Testis (tissue), 3 donors: ENCODE data around the gene TRPV5. TPM values are rescaled to one million over a fixed set of nuclear protein-coding genes. Genes with fewer than 3 reads are reported as not detected.

Experiments
- DNase-seq: peaks from one replicate; pipeline ENCODE4 v3.0.0-alpha.2; 2019
- H3K27ac ChIP-seq, 2 donors: fragments of 200-600 bp; sonication (generic); one replicate each; pipeline ENCODE4 v1.5.1; 2019
- H3K27me3 ChIP-seq: fragments of 200-600 bp; sonication (generic); one replicate; pipeline ENCODE4 v1.5.1; 2019
- H3K36me3 ChIP-seq: fragments of 200-600 bp; sonication (generic); one replicate; pipeline ENCODE4 v1.5.1; 2017; ENCODE audit warnings: low read depth; ENCODE audit errors: missing control alignments
- H3K4me1 ChIP-seq: fragments of 200-600 bp; sonication (generic); one replicate; pipeline ENCODE4 v1.5.1; 2019
- H3K4me3 ChIP-seq, 2 donors: fragments of 200-600 bp; sonication (generic); one replicate each; pipeline ENCODE4 v1.5.1; 2017 to 2019
- H3K9me3 ChIP-seq: fragments of 200-600 bp; sonication (generic); one replicate; pipeline ENCODE4 v1.5.1; 2017
- POLR2A ChIP-seq: fragments of 450-650 bp; IDR thresholded peaks from one replicate; pipeline ENCODE4 v1.6.1; 2017; ENCODE audit warnings: antibody characterized with exemption, mild to moderate bottlenecking, moderate library complexity
- WGBS, 2 donors: methylation state at CpG; one replicate each; pipeline ENCODE4 v1.1.5; 2018; 5-methylcytosine and 5-hydroxymethylcytosine counted together
- intact Hi-C: fragments of 100-400 bp; cut with DNase I; formaldehyde crosslinking; loops from one replicate; pipeline ENCODE4 v1.15.1; 2023; ENCODE audit warnings: low total_unique reads
- polyA plus RNA-seq: library from polyadenylated mRNA; stranded (reverse); fragments of 350-450 nt; fragmentation: Illumina TruSeq; extraction: RNeasy Lipid Tissue Mini Kit (QIAGEN cat#74804); gene quantifications from one replicate; pipeline ENCODE4 v1.2.3, GENCODE V29; 2014; ENCODE audit warnings: low read depth, low replicate concordance; ENCODE audit not compliant: insufficient read depth
- total RNA-seq, 2 donors: library from RNA; depleted of rRNA; stranded (reverse); fragments of >200 nt; gene quantifications; one replicate each; pipeline ENCODE4 v1.2.3, GENCODE V29; 2016
- TF ChIP-seq, protein P1 (sequence below), 3 experiments: fragments of 450-650 bp in 2 of 3; fragments of 200-600 bp in 1 of 3; sonication (generic) in 1 of 3; IDR thresholded peaks; one replicate each; pipeline ENCODE4 v1.5.1; 2016 to 2019; ENCODE audit warnings: antibody characterized with exemption in 3 of 3, mild to moderate bottlenecking in 2 of 3, moderate library complexity in 1 of 3

The TRPV5 gene
- total and polyA plus RNA-seq, 3 donors from 2014 or later: 0.57 to 2.1 (median 1.4) TPM

DNA sequence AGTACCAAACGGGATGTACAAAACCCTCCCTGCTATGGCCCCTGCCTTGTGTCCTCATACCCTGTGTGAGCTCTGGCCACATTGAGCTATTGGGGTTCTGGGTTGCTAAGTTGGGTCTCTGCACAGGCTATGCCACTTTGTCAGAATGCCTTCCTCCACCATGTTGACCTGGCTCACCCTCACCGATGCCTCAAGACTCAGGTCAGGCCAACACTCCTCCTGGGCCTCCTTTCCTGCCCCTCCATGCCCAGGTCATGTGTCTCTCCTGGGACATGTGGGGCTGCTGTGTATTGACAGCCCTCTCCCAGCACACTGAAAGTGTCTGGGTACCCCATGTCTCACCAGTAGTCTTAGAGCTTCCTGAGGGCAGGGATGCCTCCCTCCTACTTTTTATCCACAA lies 14.6 kb downstream of the TRPV5 start:
- H3K9me3 ChIP-seq: no peaks in the 10 kb centered on the region
- H3K27ac ChIP-seq: no peak overlapping the region
- H3K4me3 ChIP-seq: no peak overlapping the region
- no peaks in the 10 kb centered on the region for H3K4me1 ChIP-seq
- 80 to 86% methylated on average over 2 of the region's 2 CpGs for WGBS, 2 donors
- TF ChIP-seq POLR2A: no peak
- no peaks in the 10 kb centered on the region for H3K36me3 ChIP-seq
- intact Hi-C loops: no loop called here
- no peaks in the 10 kb centered on the region for H3K27me3 ChIP-seq
- DNase-seq: no peak

DNA sequence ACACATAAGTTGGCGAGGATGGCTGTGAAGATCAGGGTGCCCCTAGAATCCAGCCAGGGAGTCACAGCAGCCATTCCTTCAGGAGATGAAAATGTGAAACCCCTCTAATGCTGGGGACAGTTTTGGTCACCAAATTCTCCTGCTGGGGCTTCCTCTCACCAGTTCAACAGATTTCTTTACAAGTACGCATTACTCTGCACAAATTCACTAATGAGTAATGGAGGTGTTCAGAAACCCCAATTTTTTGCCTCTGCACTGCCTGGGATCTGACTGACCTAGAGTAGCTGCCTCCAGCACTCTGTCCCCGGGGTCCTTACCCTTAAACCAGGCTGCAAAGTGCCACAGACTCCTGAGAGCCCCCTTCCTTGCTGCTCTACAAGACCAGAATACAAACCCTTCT lies 16.1 kb downstream of the TRPV5 start:
- Histone ChIP-seq H3K4me3 (no peak overlapping the region), H3K36me3 (no peaks in the 10 kb centered on the region), H3K27ac (no peak overlapping the region), H3K9me3 (no peaks in the 10 kb centered on the region), H3K4me1 (no peaks in the 10 kb centered on the region), H3K27me3 (no peaks in the 10 kb centered on the region)
- TF ChIP-seq POLR2A: no peak
- TF ChIP-seq, protein P1, sequence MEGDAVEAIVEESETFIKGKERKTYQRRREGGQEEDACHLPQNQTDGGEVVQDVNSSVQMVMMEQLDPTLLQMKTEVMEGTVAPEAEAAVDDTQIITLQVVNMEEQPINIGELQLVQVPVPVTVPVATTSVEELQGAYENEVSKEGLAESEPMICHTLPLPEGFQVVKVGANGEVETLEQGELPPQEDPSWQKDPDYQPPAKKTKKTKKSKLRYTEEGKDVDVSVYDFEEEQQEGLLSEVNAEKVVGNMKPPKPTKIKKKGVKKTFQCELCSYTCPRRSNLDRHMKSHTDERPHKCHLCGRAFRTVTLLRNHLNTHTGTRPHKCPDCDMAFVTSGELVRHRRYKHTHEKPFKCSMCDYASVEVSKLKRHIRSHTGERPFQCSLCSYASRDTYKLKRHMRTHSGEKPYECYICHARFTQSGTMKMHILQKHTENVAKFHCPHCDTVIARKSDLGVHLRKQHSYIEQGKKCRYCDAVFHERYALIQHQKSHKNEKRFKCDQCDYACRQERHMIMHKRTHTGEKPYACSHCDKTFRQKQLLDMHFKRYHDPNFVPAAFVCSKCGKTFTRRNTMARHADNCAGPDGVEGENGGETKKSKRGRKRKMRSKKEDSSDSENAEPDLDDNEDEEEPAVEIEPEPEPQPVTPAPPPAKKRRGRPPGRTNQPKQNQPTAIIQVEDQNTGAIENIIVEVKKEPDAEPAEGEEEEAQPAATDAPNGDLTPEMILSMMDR (IDR thresholded peaks at IDR 0.05): no peak
- DNase-seq: no peak
- WGBS, 2 donors: 83 to 85% methylated on average over 3 of the region's 3 CpGs
- intact Hi-C loops: no loop called here

DNA sequence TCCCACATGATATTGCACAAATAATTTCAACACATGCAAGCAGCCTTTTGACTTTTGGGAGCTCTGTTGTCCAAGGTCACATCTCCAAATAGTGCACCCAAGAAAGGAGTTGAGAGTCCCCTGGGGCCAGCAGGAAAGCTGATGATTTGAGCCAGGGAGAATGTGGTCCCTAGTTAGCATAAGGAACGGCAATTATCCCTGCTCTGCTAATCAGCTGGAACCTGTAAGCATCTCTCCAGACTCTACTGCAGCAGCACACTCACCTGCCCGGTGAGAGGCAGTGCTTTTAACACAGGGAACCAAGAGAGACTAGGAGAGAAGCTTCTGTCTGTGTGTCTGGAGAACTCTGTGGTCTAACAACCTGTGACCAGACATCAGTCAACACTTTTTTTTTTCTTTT lies 17.0 kb downstream of the TRPV5 start:
- WGBS, 2 donors: 60 to 69% methylated on average over 2 of the region's 2 CpGs

DNA sequence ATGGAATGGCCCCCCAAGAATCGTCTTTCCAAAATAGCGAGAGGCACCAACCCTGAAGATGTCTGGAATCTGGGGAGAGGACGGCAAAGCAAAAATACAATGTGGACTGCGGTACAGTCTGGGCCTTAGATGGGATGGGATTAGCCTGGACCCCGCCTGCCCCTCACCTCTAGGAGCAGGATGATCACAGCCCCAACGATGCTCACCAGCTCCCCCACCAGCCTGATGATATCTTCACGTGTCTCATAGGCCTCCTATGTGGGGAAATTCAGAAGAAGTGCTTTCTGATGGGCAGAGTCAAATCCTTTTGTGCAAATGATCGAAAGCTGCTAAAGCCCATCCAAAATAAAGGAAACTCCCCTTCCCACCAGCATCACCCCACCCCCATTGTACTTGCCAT lies 18.2 kb downstream of the TRPV5 start:
- 89% methylated on average over 8 of the region's 8 CpGs for WGBS, 2 donors
- Histone ChIP-seq H3K36me3 (no peaks in the 10 kb centered on the region), H3K4me3 (no peak overlapping the region), H3K27ac (no peak overlapping the region), H3K27me3 (no peaks in the 10 kb centered on the region), H3K9me3 (no peaks in the 10 kb centered on the region), H3K4me1 (no peaks in the 10 kb centered on the region)
- DNase-seq: no peak
- TF ChIP-seq POLR2A: no peak
- TF ChIP-seq, protein P1 (IDR thresholded peaks at IDR 0.05): no peak
- intact Hi-C loops: no loop called here

More for the DNA sequence above, 17.0 kb downstream of the TRPV5 start:
- H3K27ac ChIP-seq: no peak overlapping the region
- H3K27me3 ChIP-seq: no peaks in the 10 kb centered on the region
- TF ChIP-seq, protein P1 (IDR thresholded peaks at IDR 0.05): no peak
- no peak for TF ChIP-seq POLR2A
- no peaks in the 10 kb centered on the region for H3K36me3 ChIP-seq
- no peak for DNase-seq
- H3K4me3 ChIP-seq: no peak overlapping the region
- intact Hi-C loops: no loop called here
- H3K4me1 ChIP-seq: no peaks in the 10 kb centered on the region
- H3K9me3 ChIP-seq: no peaks in the 10 kb centered on the region

DNA sequence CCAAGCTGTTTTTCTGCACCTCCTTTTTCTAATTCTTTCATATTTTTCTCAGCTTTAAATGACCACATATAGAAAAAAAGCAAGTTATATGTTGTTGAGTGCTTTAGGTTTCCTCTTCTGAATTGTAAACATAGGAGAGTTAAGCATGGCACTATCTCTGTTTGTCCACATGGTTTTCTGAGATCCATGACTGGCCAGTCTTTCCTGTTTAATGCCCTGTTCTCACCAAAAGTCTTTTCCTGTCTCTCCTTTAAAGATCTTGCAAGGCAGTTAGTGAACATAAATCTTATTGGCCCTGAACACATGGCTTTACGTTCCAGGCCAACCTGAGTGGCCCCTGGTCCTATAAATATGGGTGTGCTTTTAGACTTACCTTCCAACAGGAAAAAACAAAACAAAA lies 19.4 kb downstream of the TRPV5 start:
- TF ChIP-seq POLR2A: no peak
- TF ChIP-seq, protein P1 (IDR thresholded peaks at IDR 0.05): no peak
- Histone ChIP-seq H3K27me3 (no peaks in the 10 kb centered on the region), H3K36me3 (no peaks in the 10 kb centered on the region), H3K27ac (no peak overlapping the region), H3K9me3 (no peaks in the 10 kb centered on the region), H3K4me3 (no peak overlapping the region), H3K4me1 (no peaks in the 10 kb centered on the region)
- DNase-seq: no peak
- 50 to 55% methylated on average over 1 of the region's 1 CpG for WGBS, 2 donors
- intact Hi-C loops: no loop called here
